OCI-LY1 (cell line): ENCODE measurements around the gene HIP1R.

ENCODE experiments used
- EZH2 ChIP-seq: fragments of 200-600 bp; sonication (generic), shearing (Covaris generic); IDR thresholded peaks from 2 replicates; pipeline ENCODE4 v1.8.0; 2017; ENCODE audit warnings: borderline replicate concordance, mixed run types, mild to moderate bottlenecking, antibody characterized with exemption, low read length, moderate library complexity, mixed read lengths
- TF ChIP-seq, protein P1 (sequence below): fragments of 200-600 bp; sonication (generic), shearing (Covaris generic); IDR thresholded peaks from 2 replicates; pipeline ENCODE4 v1.5.1; 2017; ENCODE audit warnings: mild to moderate bottlenecking, antibody characterized with exemption, low read length, moderate library complexity, mixed read lengths

DNA sequence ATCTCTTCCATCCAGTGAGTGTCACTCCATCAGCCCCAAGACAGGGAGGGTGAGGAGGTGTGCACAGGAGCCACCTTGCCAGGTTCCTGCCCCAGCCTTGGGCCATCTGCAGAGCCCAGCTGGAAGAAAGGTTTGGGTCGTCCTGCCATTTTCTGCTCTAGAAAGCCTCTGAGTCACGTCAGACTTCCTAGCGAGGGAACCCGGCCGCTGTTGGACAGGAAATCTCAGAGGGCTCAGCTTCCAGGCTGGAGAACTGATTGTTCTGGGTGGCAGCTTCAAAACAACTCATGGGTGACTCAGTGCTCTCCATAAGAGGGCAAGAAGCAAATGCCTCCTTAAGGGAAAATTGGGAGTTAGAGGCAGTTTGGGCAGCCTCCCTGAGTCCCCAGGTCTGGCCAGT is 16.6 kb downstream of the HIP1R start:
- TF ChIP-seq, protein P1, sequence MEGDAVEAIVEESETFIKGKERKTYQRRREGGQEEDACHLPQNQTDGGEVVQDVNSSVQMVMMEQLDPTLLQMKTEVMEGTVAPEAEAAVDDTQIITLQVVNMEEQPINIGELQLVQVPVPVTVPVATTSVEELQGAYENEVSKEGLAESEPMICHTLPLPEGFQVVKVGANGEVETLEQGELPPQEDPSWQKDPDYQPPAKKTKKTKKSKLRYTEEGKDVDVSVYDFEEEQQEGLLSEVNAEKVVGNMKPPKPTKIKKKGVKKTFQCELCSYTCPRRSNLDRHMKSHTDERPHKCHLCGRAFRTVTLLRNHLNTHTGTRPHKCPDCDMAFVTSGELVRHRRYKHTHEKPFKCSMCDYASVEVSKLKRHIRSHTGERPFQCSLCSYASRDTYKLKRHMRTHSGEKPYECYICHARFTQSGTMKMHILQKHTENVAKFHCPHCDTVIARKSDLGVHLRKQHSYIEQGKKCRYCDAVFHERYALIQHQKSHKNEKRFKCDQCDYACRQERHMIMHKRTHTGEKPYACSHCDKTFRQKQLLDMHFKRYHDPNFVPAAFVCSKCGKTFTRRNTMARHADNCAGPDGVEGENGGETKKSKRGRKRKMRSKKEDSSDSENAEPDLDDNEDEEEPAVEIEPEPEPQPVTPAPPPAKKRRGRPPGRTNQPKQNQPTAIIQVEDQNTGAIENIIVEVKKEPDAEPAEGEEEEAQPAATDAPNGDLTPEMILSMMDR = no peak
- no peak for TF ChIP-seq EZH2
